Dermis microvascular lymphatic vessel endothelial cell (primary cell): ENCODE measurements around the gene CILP2. TPM values are rescaled to one million over a fixed set of nuclear protein-coding genes. Genes with fewer than 3 reads are reported as not detected.

Experiments
- total RNA-seq: library from RNA; depleted of rRNA; stranded (reverse); fragments of >200 nt; gene quantifications from 2 replicates; pipeline ENCODE4 v1.2.1, GENCODE V29; 2014

The CILP2 gene
- total RNA-seq, 1 donor from 2014 or later, result under 0.01 TPM

Other genes with a start within 250 kb of the CILP2 start
- gene SUGP1, start 217.8 kb upstream of the CILP2 start, total RNA-seq, result 17.7 TPM in 2 replicates
- gene MAU2, start 217.4 kb upstream of the CILP2 start, total RNA-seq, result 16.9 and 38.2 TPM in 2 replicates
- gene GATAD2A, start 132.6 kb upstream of the CILP2 start, total RNA-seq, result 33.1 and 43.7 TPM in 2 replicates
- 0.26 and 0.89 TPM in 2 replicates for gene TSSK6, start 22.7 kb upstream of the CILP2 start, total RNA-seq
- 221 and 250 TPM in 2 replicates for gene NDUFA13, start 22.0 kb upstream of the CILP2 start, total RNA-seq
- gene YJEFN3, start 9.4 kb upstream of the CILP2 start, total RNA-seq, result 0.25 and 0.26 TPM in 2 replicates
- gene PBX4, start 80.4 kb downstream of the CILP2 start, total RNA-seq, result 0.13 TPM in 1 of 2 replicates, not detected in the other
- 0.51 and 1.0 TPM in 2 replicates for gene LPAR2, start 90.0 kb downstream of the CILP2 start, total RNA-seq
- gene GMIP, start 105.4 kb downstream of the CILP2 start, total RNA-seq, result 3.7 and 8.0 TPM in 2 replicates
- 14.0 and 25.7 TPM in 2 replicates for gene ATP13A1, start 125.4 kb downstream of the CILP2 start, total RNA-seq
- gene ZNF101, start 130.6 kb downstream of the CILP2 start, total RNA-seq, result 9.8 and 10.1 TPM in 2 replicates
- gene ZNF14, start 194.8 kb downstream of the CILP2 start, total RNA-seq, result 2.8 and 3.8 TPM in 2 replicates